DOHH2 (cell line): Measurements from ENCODE around the gene SLC30A2.

Experiments used
- CTCF ChIP-seq: fragments of 200-600 bp; sonication (generic); IDR thresholded peaks from one replicate; pipeline ENCODE4 v1.5.1; 2014; ENCODE audit warnings: antibody characterized with exemption, mild to moderate bottlenecking, low read depth, low read length; ENCODE audit not compliant: poor library complexity, severe bottlenecking
- EZH2phosphoT487 ChIP-seq: fragments of 200-600 bp; sonication (generic); IDR thresholded peaks from 2 replicates; pipeline ENCODE4 v1.6.1; 2017; ENCODE audit warnings: borderline replicate concordance, mild to moderate bottlenecking, antibody characterized with exemption, low read length, moderate library complexity, mixed read lengths

- TF ChIP-seq CTCF: no peak
- no peak for TF ChIP-seq EZH2phosphoT487
Measured at GRCh38 chr1:26072305-26072704, 26.4 kb upstream of the SLC30A2 start.
